ENCODE data around the gene TNFRSF19. TPM values are rescaled to one million over a fixed set of nuclear protein-coding genes. Genes with fewer than 3 reads are reported as not detected.

Gene TNFRSF19
- total and polyA plus RNA-seq, 5 donors from 2014 or later, result 1.3 to 5.6 (median 1.6) TPM

- DNase-seq (peak in 1 of 3 donors; percentile 34), ATAC-seq (ENCODE audit: low read depth in 2 of 2) (no peak)
- peaks cover 0 to 27% (median 15%) of the 10 kb centered on the region in 4 donors for H3K4me1 Mint-ChIP-seq
- peaks cover 0 to 2% (median 0%) of the 10 kb centered on the region in 7 donors for H3K9me3 Mint-ChIP-seq
- H3K27me3 Mint-ChIP-seq, result peaks cover 17% of the 10 kb centered on the region
- Histone ChIP-seq H3K36me3 (ENCODE audit: control insufficient read depth, insufficient read depth, low read length) (no peaks in the 10 kb centered on the region), H3K27me3 (ENCODE audit: control insufficient read depth, insufficient read depth, low read length) (peaks cover 5% of the 10 kb centered on the region), H3K4me1 (ENCODE audit: control insufficient read depth, insufficient read depth, low read length, poor library complexity, severe bottlenecking) (peaks cover 7% of the 10 kb centered on the region), H3K4me3 (ENCODE audit: low read depth, low read length) (peak overlapping the region; percentile 63), H3K27ac (ENCODE audit: insufficient read depth, low read length, poor library complexity, severe bottlenecking) (no peak overlapping the region), H3K9me3 (ENCODE audit: control insufficient read depth in 2 of 2, low read length in 2 of 2) (no peaks in the 10 kb centered on the region)
- H3K4me3 Mint-ChIP-seq, result peak overlapping the region in 3 of 4 donors; percentile 60 to 86 (median 65)
- H3K27ac Mint-ChIP-seq, result peak overlapping the region in 1 of 3 donors; percentile 33
- no peaks in the 10 kb centered on the region for H3K36me3 Mint-ChIP-seq
Observed at GRCh38 chr13:23609874-23610576, 39.8 kb downstream of the TNFRSF19 start.

GRCh38 chr13:23610966-23611491, 40.8 kb downstream of the TNFRSF19 start:
- H3K27me3 Mint-ChIP-seq, result peaks cover 17% of the 10 kb centered on the region
- Histone ChIP-seq H3K4me1 (ENCODE audit: control insufficient read depth, insufficient read depth, low read length, poor library complexity, severe bottlenecking) (peaks cover 7% of the 10 kb centered on the region), H3K27ac (ENCODE audit: insufficient read depth, low read length, poor library complexity, severe bottlenecking) (no peak overlapping the region), H3K36me3 (ENCODE audit: control insufficient read depth, insufficient read depth, low read length) (no peaks in the 10 kb centered on the region), H3K27me3 (ENCODE audit: control insufficient read depth, insufficient read depth, low read length) (peaks cover 2% of the 10 kb centered on the region), H3K4me3 (ENCODE audit: low read depth, low read length) (no peak overlapping the region), H3K9me3 (ENCODE audit: control insufficient read depth in 2 of 2, low read length in 2 of 2) (no peaks in the 10 kb centered on the region)
- DNase-seq, result no peak
- H3K27ac Mint-ChIP-seq, result no peak overlapping the region
- no peak overlapping the region for H3K4me3 Mint-ChIP-seq
- H3K4me1 Mint-ChIP-seq, result peaks cover 0 to 27% (median 15%) of the 10 kb centered on the region in 4 donors
- ATAC-seq (ENCODE audit: low read depth in 2 of 2), result no peak
- H3K36me3 Mint-ChIP-seq, result no peaks in the 10 kb centered on the region
- H3K9me3 Mint-ChIP-seq, result no peaks in the 10 kb centered on the region

GRCh38 chr13:23612182-23612581, 42.0 kb downstream of the TNFRSF19 start:
- no peak for ATAC-seq (ENCODE audit: low read depth in 2 of 2)
- H3K27ac ChIP-seq (ENCODE audit: insufficient read depth, low read length, poor library complexity, severe bottlenecking), result no peak overlapping the region
- no peak overlapping the region for H3K27ac Mint-ChIP-seq
- H3K36me3 ChIP-seq (ENCODE audit: control insufficient read depth, insufficient read depth, low read length), result no peaks in the 10 kb centered on the region
- no peaks in the 10 kb centered on the region for H3K36me3 Mint-ChIP-seq
- peaks cover 0 to 27% (median 15%) of the 10 kb centered on the region in 4 donors for H3K4me1 Mint-ChIP-seq
- H3K4me3 ChIP-seq (ENCODE audit: low read depth, low read length), result no peak overlapping the region
- peaks cover 7% of the 10 kb centered on the region for H3K4me1 ChIP-seq (ENCODE audit: control insufficient read depth, insufficient read depth, low read length, poor library complexity, severe bottlenecking)
- H3K27me3 ChIP-seq (ENCODE audit: control insufficient read depth, insufficient read depth, low read length), result peaks cover 2% of the 10 kb centered on the region
- H3K27me3 Mint-ChIP-seq, result peaks cover 17% of the 10 kb centered on the region
- no peaks in the 10 kb centered on the region for H3K9me3 ChIP-seq (ENCODE audit: control insufficient read depth in 2 of 2, low read length in 2 of 2)
- H3K4me3 Mint-ChIP-seq, result peak overlapping the region in 1 of 4 donors; percentile 29
- no peak for DNase-seq
- no peaks in the 10 kb centered on the region for H3K9me3 Mint-ChIP-seq

- Histone ChIP-seq H3K9me3 (ENCODE audit: control insufficient read depth in 2 of 2, low read length in 2 of 2) (no peaks in the 10 kb centered on the region), H3K4me3 (ENCODE audit: low read depth, low read length) (no peak overlapping the region), H3K36me3 (ENCODE audit: control insufficient read depth, insufficient read depth, low read length) (no peaks in the 10 kb centered on the region), H3K4me1 (ENCODE audit: control insufficient read depth, insufficient read depth, low read length, poor library complexity, severe bottlenecking) (peaks cover 7% of the 10 kb centered on the region), H3K27me3 (ENCODE audit: control insufficient read depth, insufficient read depth, low read length) (peaks cover 2% of the 10 kb centered on the region), H3K27ac (ENCODE audit: insufficient read depth, low read length, poor library complexity, severe bottlenecking) (no peak overlapping the region)
- H3K27me3 Mint-ChIP-seq, result peaks cover 17% of the 10 kb centered on the region
- no peaks in the 10 kb centered on the region for H3K36me3 Mint-ChIP-seq
- DNase-seq (no peak), ATAC-seq (ENCODE audit: low read depth in 2 of 2) (no peak)
- peaks cover 0 to 27% (median 15%) of the 10 kb centered on the region in 4 donors for H3K4me1 Mint-ChIP-seq
- no peaks in the 10 kb centered on the region for H3K9me3 Mint-ChIP-seq
- H3K27ac Mint-ChIP-seq, result no peak overlapping the region
- H3K4me3 Mint-ChIP-seq, result no peak overlapping the region
Observed at GRCh38 chr13:23612731-23613130, 42.5 kb downstream of the TNFRSF19 start.

- H3K36me3 Mint-ChIP-seq, result no peaks in the 10 kb centered on the region
- no peak overlapping the region for H3K4me3 ChIP-seq (ENCODE audit: low read depth, low read length)
- ATAC-seq (ENCODE audit: low read depth in 2 of 2), result no peak
- peaks cover 7% of the 10 kb centered on the region for H3K4me1 ChIP-seq (ENCODE audit: control insufficient read depth, insufficient read depth, low read length, poor library complexity, severe bottlenecking)
- H3K36me3 ChIP-seq (ENCODE audit: control insufficient read depth, insufficient read depth, low read length), result no peaks in the 10 kb centered on the region
- no peak overlapping the region for H3K27ac ChIP-seq (ENCODE audit: insufficient read depth, low read length, poor library complexity, severe bottlenecking)
- no peak overlapping the region for H3K27ac Mint-ChIP-seq
- DNase-seq, result no peak
- H3K4me3 Mint-ChIP-seq, result no peak overlapping the region
- peaks cover 0 to 24% (median 15%) of the 10 kb centered on the region in 4 donors for H3K4me1 Mint-ChIP-seq
- H3K9me3 Mint-ChIP-seq, result no peaks in the 10 kb centered on the region
- no peaks in the 10 kb centered on the region for H3K9me3 ChIP-seq (ENCODE audit: control insufficient read depth in 2 of 2, low read length in 2 of 2)
- peaks cover 17% of the 10 kb centered on the region for H3K27me3 Mint-ChIP-seq
- H3K27me3 ChIP-seq (ENCODE audit: control insufficient read depth, insufficient read depth, low read length), result peaks cover 2% of the 10 kb centered on the region
Observed at GRCh38 chr13:23613596-23613995, 43.4 kb downstream of the TNFRSF19 start.

- H3K9me3 ChIP-seq (ENCODE audit: control insufficient read depth in 2 of 2, low read length in 2 of 2), result no peaks in the 10 kb centered on the region
- no peaks in the 10 kb centered on the region for H3K9me3 Mint-ChIP-seq
- H3K27ac Mint-ChIP-seq, result no peak overlapping the region
- no peaks in the 10 kb centered on the region for H3K36me3 Mint-ChIP-seq
- no peak overlapping the region for H3K27ac ChIP-seq (ENCODE audit: insufficient read depth, low read length, poor library complexity, severe bottlenecking)
- no peaks in the 10 kb centered on the region for H3K4me1 ChIP-seq (ENCODE audit: control insufficient read depth, insufficient read depth, low read length, poor library complexity, severe bottlenecking)
- ATAC-seq (ENCODE audit: low read depth in 2 of 2) (no peak), DNase-seq (no peak)
- H3K27me3 Mint-ChIP-seq, result peaks cover 15% of the 10 kb centered on the region
- H3K4me3 Mint-ChIP-seq, result no peak overlapping the region
- H3K36me3 ChIP-seq (ENCODE audit: control insufficient read depth, insufficient read depth, low read length), result no peaks in the 10 kb centered on the region
- peaks cover 2% of the 10 kb centered on the region for H3K27me3 ChIP-seq (ENCODE audit: control insufficient read depth, insufficient read depth, low read length)
- peaks cover 0 to 8% (median 2%) of the 10 kb centered on the region in 4 donors for H3K4me1 Mint-ChIP-seq
- H3K4me3 ChIP-seq (ENCODE audit: low read depth, low read length), result no peak overlapping the region
Observed at GRCh38 chr13:23615395-23616081, 45.3 kb downstream of the TNFRSF19 start.

GRCh38 chr13:23616228-23616627, 46.0 kb downstream of the TNFRSF19 start:
- H3K4me3 ChIP-seq (ENCODE audit: low read depth, low read length), result no peak overlapping the region
- no peak overlapping the region for H3K27ac Mint-ChIP-seq
- ATAC-seq (ENCODE audit: low read depth in 2 of 2), result no peak
- H3K9me3 ChIP-seq (ENCODE audit: control insufficient read depth in 2 of 2, low read length in 2 of 2), result no peaks in the 10 kb centered on the region
- no peaks in the 10 kb centered on the region for H3K4me1 ChIP-seq (ENCODE audit: control insufficient read depth, insufficient read depth, low read length, poor library complexity, severe bottlenecking)
- no peaks in the 10 kb centered on the region for H3K36me3 Mint-ChIP-seq
- H3K27me3 ChIP-seq (ENCODE audit: control insufficient read depth, insufficient read depth, low read length), result peaks cover 2% of the 10 kb centered on the region
- H3K4me1 Mint-ChIP-seq, result peaks cover 0 to under 1% (median 0%) of the 10 kb centered on the region in 4 donors
- no peaks in the 10 kb centered on the region for H3K36me3 ChIP-seq (ENCODE audit: control insufficient read depth, insufficient read depth, low read length)
- H3K4me3 Mint-ChIP-seq, result no peak overlapping the region
- H3K9me3 Mint-ChIP-seq, result no peaks in the 10 kb centered on the region
- peaks cover 15% of the 10 kb centered on the region for H3K27me3 Mint-ChIP-seq
- no peak overlapping the region for H3K27ac ChIP-seq (ENCODE audit: insufficient read depth, low read length, poor library complexity, severe bottlenecking)
- no peak for DNase-seq

Measured in CD4-positive, CD25-positive, alpha-beta regulatory T cell (primary cell).